ENCODE data around the gene ALX3.

The ALX3 gene

DNA sequence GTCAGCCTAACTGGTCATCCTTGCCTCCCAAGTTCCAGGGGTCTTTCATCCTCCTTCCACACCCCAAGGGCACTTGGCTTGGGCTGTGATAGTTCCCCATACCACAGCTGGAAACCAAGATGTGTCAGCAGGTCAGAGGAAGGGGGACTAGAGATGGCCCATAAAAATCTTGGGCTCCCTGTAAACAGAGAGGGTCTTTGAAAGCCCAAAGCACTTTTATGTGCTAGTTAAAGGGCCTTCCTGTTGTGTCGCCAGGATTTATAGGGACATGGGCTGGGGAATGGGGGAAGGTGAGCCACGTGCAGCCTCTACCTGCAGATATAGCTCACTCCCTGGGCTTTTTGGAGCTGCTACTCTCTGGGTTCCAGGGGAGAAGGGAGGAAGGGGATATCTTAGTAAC lies 29.9 kb upstream of the ALX3 start:
- no peaks in the 10 kb centered on the region for H3K4me1 ChIP-seq (ENCODE audit: control insufficient read depth, insufficient read depth, low read depth, low read length)
- no peak overlapping the region for H3K23ac ChIP-seq (ENCODE audit: low read length in 2 of 2)
- no peak overlapping the region for H2BK12ac ChIP-seq (ENCODE audit: low read length in 2 of 2)
- H4K91ac ChIP-seq (ENCODE audit: low read length): no peak overlapping the region
- H3K9me3 ChIP-seq (ENCODE audit: control insufficient read depth, low read length): no peaks in the 10 kb centered on the region
- H3K4ac ChIP-seq (ENCODE audit: low read depth in 1 of 2, low read length in 2 of 2): no peak overlapping the region
- H3K4me3 ChIP-seq (ENCODE audit: insufficient read depth in 1 of 2, low read depth in 1 of 2, low read length in 2 of 2): no peak overlapping the region
- H2BK5ac ChIP-seq (ENCODE audit: low read depth, low read length, poor library complexity, severe bottlenecking): no peak overlapping the region
- peaks cover 41 to 80% of the 10 kb centered on the region in 2 experiments for H3K27me3 ChIP-seq (ENCODE audit: control insufficient read depth in 1 of 2, insufficient read depth in 1 of 2, low read length in 2 of 2)
- no peaks in the 10 kb centered on the region for H3K79me1 ChIP-seq (replicated peaks; ENCODE audit: low read length, poor library complexity, severe bottlenecking)
- H3K27ac ChIP-seq (ENCODE audit: low read length, poor library complexity, severe bottlenecking): no peak overlapping the region
- WGBS: 31% methylated on average over 2 of the region's 2 CpGs
- no peak overlapping the region for H2BK15ac ChIP-seq (ENCODE audit: low read depth, poor library complexity, severe bottlenecking)
- H2AK5ac ChIP-seq (ENCODE audit: low read length, severe bottlenecking): no peak overlapping the region
- no peak overlapping the region for H3K14ac ChIP-seq (ENCODE audit: low read length in 2 of 2)
- H3K4me2 ChIP-seq (ENCODE audit: low read length, poor library complexity, severe bottlenecking): no peak overlapping the region
- H2AFZ ChIP-seq (ENCODE audit: low read depth, low read length): no peak overlapping the region
- no peak overlapping the region for H4K8ac ChIP-seq (ENCODE audit: low read length)
- H3K9ac ChIP-seq (ENCODE audit: low read length): no peak overlapping the region
- no peak for DNase-seq
- H3K36me3 ChIP-seq (ENCODE audit: control insufficient read depth in 1 of 2, insufficient read depth in 2 of 2, low read depth in 1 of 2, low read length in 2 of 2): no peaks in the 10 kb centered on the region
- H2BK120ac ChIP-seq (ENCODE audit: low read depth, low read length): no peak overlapping the region
- H3K18ac ChIP-seq (ENCODE audit: low read depth in 1 of 2, low read length in 2 of 2): no peak overlapping the region

DNA sequence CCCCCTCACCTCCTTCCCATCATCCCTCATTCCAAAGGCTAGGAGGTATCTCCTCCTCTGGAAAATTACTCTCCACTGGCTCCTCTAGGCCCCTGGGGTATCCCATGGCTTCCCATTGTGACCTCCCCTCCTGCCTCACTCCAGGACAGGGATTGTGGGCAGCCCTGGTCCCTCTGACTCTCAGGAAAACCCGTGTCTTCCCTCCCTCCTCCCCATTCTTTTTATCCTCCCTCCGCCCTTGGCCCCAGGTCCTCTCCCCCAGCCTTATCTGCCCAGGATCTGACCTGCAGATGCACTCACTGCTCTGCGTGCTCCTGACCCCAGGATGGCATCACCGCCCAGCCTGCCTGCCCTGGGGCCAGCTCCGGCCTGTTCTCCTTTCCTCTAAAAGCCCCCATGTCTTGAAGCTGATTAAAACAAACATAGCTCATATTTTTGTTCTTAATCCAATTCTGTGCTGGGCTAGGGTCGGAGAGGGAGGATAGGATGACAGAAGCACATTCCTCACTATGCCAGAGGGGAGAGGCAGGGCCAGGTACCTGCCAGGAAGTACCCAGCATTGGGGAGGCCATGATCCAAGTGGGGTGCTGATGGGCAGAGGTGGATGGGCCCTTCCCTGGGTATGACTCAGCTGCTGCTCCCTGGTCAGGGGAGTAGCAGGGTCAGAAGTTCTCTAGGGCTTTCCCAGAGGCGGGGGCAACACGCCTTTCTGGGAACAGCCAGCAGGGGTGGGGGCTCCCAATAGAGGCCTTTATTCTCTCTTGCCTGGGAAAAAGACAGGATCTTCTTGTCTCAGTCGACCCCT lies 28.0 kb upstream of the ALX3 start:
- Histone ChIP-seq H2AFZ (ENCODE audit: low read depth, low read length) (no peak overlapping the region), H4K91ac (ENCODE audit: low read length) (no peak overlapping the region), H3K9me3 (ENCODE audit: control insufficient read depth, low read length) (peaks cover 4% of the 10 kb centered on the region), H2BK120ac (ENCODE audit: low read depth, low read length) (no peak overlapping the region), H3K23ac (ENCODE audit: low read length in 2 of 2) (no peak overlapping the region), H3K36me3 (ENCODE audit: control insufficient read depth in 1 of 2, insufficient read depth in 2 of 2, low read depth in 1 of 2, low read length in 2 of 2) (no peaks in the 10 kb centered on the region), H2BK15ac (ENCODE audit: low read depth, poor library complexity, severe bottlenecking) (no peak overlapping the region), H3K4ac (ENCODE audit: low read depth in 1 of 2, low read length in 2 of 2) (no peak overlapping the region), H4K8ac (ENCODE audit: low read length) (no peak overlapping the region), H3K4me3 (ENCODE audit: insufficient read depth in 1 of 2, low read depth in 1 of 2, low read length in 2 of 2) (no peak overlapping the region), H2BK12ac (ENCODE audit: low read length in 2 of 2) (no peak overlapping the region), H3K9ac (ENCODE audit: low read length) (no peak overlapping the region), H2AK5ac (ENCODE audit: low read length, severe bottlenecking) (no peak overlapping the region), H3K27me3 (ENCODE audit: control insufficient read depth in 1 of 2, insufficient read depth in 1 of 2, low read length in 2 of 2) (peaks cover 52 to 86% of the 10 kb centered on the region in 2 experiments), H2BK5ac (ENCODE audit: low read depth, low read length, poor library complexity, severe bottlenecking) (no peak overlapping the region), H3K27ac (ENCODE audit: low read length, poor library complexity, severe bottlenecking) (no peak overlapping the region), H3K14ac (ENCODE audit: low read length in 2 of 2) (no peak overlapping the region), H3K18ac (ENCODE audit: low read depth in 1 of 2, low read length in 2 of 2) (no peak overlapping the region), H3K4me2 (ENCODE audit: low read length, poor library complexity, severe bottlenecking) (no peak overlapping the region), H3K4me1 (ENCODE audit: control insufficient read depth, insufficient read depth, low read depth, low read length) (no peaks in the 10 kb centered on the region), H3K79me1 (replicated peaks; ENCODE audit: low read length, poor library complexity, severe bottlenecking) (no peaks in the 10 kb centered on the region)
- DNase-seq: no peak
- WGBS: 54% methylated on average over 7 of the region's 9 CpGs

DNA sequence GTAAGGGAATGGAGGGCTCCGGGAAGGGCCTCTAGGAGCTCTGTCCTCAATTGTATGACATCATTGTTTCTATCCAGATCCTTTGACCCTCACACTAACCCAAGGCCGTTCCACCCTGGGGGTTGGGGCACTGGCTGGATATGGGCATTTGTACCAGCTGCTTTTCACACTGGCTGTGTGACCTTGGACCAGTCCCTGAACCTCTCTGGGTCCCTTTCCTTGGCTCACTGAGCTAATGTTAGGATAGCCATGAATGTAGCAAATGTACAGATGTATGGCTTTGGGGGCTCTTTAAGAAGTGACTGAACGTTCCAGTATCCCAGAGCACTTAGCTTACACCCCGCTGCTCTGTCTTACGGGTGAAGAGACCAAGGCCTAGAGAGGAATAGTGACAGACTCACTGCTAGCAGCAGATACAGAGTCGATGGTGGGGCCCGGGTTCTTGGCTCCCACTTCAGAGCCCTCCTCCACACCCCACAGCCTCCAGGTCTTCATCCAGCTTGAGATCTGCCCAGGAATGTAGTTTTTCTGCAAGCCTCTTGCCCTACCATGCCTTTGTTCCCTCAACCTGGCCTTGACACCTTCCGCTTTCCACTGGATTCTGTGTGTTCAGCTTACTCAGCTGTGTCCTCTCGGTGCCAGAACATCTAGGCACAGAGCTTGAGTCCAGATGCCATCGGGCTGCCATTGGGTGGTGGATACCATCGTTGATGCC lies 27.2 kb upstream of the ALX3 start:
- H3K4ac ChIP-seq (ENCODE audit: low read depth in 1 of 2, low read length in 2 of 2): no peak overlapping the region
- H3K36me3 ChIP-seq (ENCODE audit: control insufficient read depth in 1 of 2, insufficient read depth in 2 of 2, low read depth in 1 of 2, low read length in 2 of 2): no peaks in the 10 kb centered on the region
- H3K18ac ChIP-seq (ENCODE audit: low read depth in 1 of 2, low read length in 2 of 2): no peak overlapping the region
- 80% methylated on average over 10 of the region's 11 CpGs for WGBS
- no peak overlapping the region for H3K14ac ChIP-seq (ENCODE audit: low read length in 2 of 2)
- no peak overlapping the region for H2BK120ac ChIP-seq (ENCODE audit: low read depth, low read length)
- no peaks in the 10 kb centered on the region for H3K4me1 ChIP-seq (ENCODE audit: control insufficient read depth, insufficient read depth, low read depth, low read length)
- no peak overlapping the region for H2AK5ac ChIP-seq (ENCODE audit: low read length, severe bottlenecking)
- no peak for DNase-seq
- no peak overlapping the region for H4K91ac ChIP-seq (ENCODE audit: low read length)
- H2BK12ac ChIP-seq (ENCODE audit: low read length in 2 of 2): no peak overlapping the region
- peaks cover 4% of the 10 kb centered on the region for H3K9me3 ChIP-seq (ENCODE audit: control insufficient read depth, low read length)
- H3K23ac ChIP-seq (ENCODE audit: low read length in 2 of 2): no peak overlapping the region
- H3K79me1 ChIP-seq (replicated peaks; ENCODE audit: low read length, poor library complexity, severe bottlenecking): no peaks in the 10 kb centered on the region
- H3K4me3 ChIP-seq (ENCODE audit: insufficient read depth in 1 of 2, low read depth in 1 of 2, low read length in 2 of 2): no peak overlapping the region
- no peak overlapping the region for H3K4me2 ChIP-seq (ENCODE audit: low read length, poor library complexity, severe bottlenecking)
- H3K27me3 ChIP-seq (ENCODE audit: control insufficient read depth in 1 of 2, insufficient read depth in 1 of 2, low read length in 2 of 2): peaks cover 57 to 84% of the 10 kb centered on the region in 2 experiments
- no peak overlapping the region for H2BK5ac ChIP-seq (ENCODE audit: low read depth, low read length, poor library complexity, severe bottlenecking)
- no peak overlapping the region for H2AFZ ChIP-seq (ENCODE audit: low read depth, low read length)
- H4K8ac ChIP-seq (ENCODE audit: low read length): no peak overlapping the region
- no peak overlapping the region for H3K9ac ChIP-seq (ENCODE audit: low read length)
- no peak overlapping the region for H3K27ac ChIP-seq (ENCODE audit: low read length, poor library complexity, severe bottlenecking)
- no peak overlapping the region for H2BK15ac ChIP-seq (ENCODE audit: low read depth, poor library complexity, severe bottlenecking)

DNA sequence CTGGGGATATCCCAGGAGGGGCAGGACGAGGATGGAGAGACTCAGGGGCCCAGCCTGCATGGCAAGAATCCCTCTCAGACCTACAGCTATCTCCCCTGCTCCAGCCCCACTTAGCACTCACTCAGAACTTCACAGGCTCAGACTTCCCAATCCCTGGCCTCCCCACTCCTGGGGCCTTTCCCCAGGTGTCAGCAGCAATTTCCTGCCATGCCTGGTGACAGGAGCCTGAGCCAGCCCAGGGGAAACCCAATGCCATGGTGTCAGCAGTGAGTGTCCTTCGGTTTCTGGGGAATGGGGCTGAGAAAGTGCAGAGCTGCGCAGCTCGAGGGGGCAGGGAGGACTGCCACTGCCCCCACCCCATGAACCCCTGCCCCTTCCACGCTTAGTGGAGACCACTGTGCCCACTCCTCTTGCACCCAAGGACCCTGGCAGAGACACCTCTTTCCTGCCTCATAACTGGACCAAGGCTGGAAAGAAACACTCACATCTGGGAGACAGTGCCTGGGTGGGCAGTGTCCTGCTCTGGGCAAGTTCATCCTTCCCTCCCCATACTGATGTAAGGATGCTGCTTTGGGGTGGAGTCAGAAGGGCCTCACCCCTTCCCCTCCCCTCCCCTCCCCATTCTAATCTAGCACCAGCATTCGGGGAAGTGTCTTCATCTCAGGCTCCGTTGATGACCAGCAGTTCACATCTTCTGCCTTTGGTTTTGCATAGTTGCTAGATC lies 24.6 kb upstream of the ALX3 start:
- WGBS: 49% methylated on average over 4 of the region's 7 CpGs
- Histone ChIP-seq H2BK12ac (ENCODE audit: low read length in 2 of 2) (no peak overlapping the region), H2AFZ (ENCODE audit: low read depth, low read length) (no peak overlapping the region), H3K4ac (ENCODE audit: low read depth in 1 of 2, low read length in 2 of 2) (no peak overlapping the region), H2BK120ac (ENCODE audit: low read depth, low read length) (no peak overlapping the region), H3K4me2 (ENCODE audit: low read length, poor library complexity, severe bottlenecking) (no peak overlapping the region), H2AK5ac (ENCODE audit: low read length, severe bottlenecking) (no peak overlapping the region), H3K4me1 (ENCODE audit: control insufficient read depth, insufficient read depth, low read depth, low read length) (no peaks in the 10 kb centered on the region), H3K4me3 (ENCODE audit: insufficient read depth in 1 of 2, low read depth in 1 of 2, low read length in 2 of 2) (no peak overlapping the region), H3K9ac (ENCODE audit: low read length) (no peak overlapping the region), H3K36me3 (ENCODE audit: control insufficient read depth in 1 of 2, insufficient read depth in 2 of 2, low read depth in 1 of 2, low read length in 2 of 2) (no peaks in the 10 kb centered on the region), H2BK5ac (ENCODE audit: low read depth, low read length, poor library complexity, severe bottlenecking) (no peak overlapping the region), H2BK15ac (ENCODE audit: low read depth, poor library complexity, severe bottlenecking) (no peak overlapping the region), H3K9me3 (ENCODE audit: control insufficient read depth, low read length) (peaks cover 4% of the 10 kb centered on the region), H3K27ac (ENCODE audit: low read length, poor library complexity, severe bottlenecking) (no peak overlapping the region), H3K18ac (ENCODE audit: low read depth in 1 of 2, low read length in 2 of 2) (no peak overlapping the region), H3K14ac (ENCODE audit: low read length in 2 of 2) (no peak overlapping the region), H4K8ac (ENCODE audit: low read length) (no peak overlapping the region), H3K23ac (ENCODE audit: low read length in 2 of 2) (no peak overlapping the region), H3K79me1 (replicated peaks; ENCODE audit: low read length, poor library complexity, severe bottlenecking) (no peaks in the 10 kb centered on the region), H3K27me3 (ENCODE audit: control insufficient read depth in 1 of 2, insufficient read depth in 1 of 2, low read length in 2 of 2) (peaks cover 48 to 82% of the 10 kb centered on the region in 2 experiments), H4K91ac (ENCODE audit: low read length) (no peak overlapping the region)
- DNase-seq: no peak
